GM18907 (cell line): ENCODE data around the gene PPP1R27.

Experiments used
- ATAC-seq: cut with Tn5 transposase; IDR thresholded peaks from one replicate; pipeline ENCODE4 v1.9.1; 2021; ENCODE audit warnings: mild to moderate bottlenecking, moderate library complexity; ENCODE audit not compliant: unreplicated experiment

Gene PPP1R27

GRCh38 chr17:81863123-81863675 is 28.3 kb upstream of the PPP1R27 start:
- no peak for ATAC-seq

- ATAC-seq: peak; percentile 85
These were observed 26.1 kb upstream of the PPP1R27 start for GRCh38 chr17:81860756-81861568.

DNA sequence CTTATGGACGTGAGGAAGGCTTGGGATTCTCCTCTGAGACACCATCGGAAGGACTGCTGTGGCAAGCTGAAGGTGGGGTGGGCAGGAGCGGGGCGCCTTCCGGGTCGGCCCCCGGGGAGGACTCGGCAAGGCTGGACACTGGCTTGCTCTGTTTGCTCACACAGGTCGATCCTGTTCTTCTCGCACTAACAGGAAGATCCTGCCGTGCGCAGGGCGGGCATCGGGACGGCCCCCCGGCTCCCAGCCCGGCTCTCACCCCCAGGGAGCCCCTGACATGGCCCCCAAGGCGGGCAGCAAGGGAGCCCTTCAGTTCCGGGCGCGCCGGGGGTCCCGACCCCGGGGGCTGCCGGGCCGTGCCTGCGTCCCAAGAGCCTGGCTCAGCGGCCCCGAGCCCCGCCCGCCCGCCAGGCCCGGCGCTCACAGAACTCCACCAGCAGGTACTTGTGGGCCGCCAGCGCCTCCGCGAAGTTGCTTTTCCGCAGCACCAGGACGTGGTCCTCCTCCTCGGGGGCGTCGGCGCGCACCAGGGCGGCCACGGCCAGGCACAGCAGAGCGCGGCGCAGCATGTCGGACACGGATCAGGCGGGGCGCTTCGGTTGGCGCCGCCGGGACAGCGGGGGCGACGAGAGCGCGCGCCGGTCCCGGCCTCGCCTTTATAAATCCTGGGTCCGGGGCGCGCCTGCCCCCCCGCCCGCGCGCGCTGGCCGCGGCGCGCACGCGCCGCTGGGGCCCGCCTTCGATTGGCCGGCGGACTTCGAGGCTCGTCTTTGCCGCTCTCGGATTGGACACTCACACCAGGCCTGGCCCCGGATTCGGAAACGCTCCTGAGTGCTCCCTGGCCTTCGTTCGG is 25.3 kb upstream of the PPP1R27 start, which contains the start of gene P4HB:
TSS of gene P4HB (minus strand) at position 630 of the 850 bp plus-strand sequence. CDS start at position 566, 64 bp downstream.
- peak; percentile 6 for ATAC-seq

GRCh38 chr17:81858967-81859905 is 24.4 kb upstream of the PPP1R27 start:
- ATAC-seq: no peak

- ATAC-seq: no peak
These were observed 23.5 kb upstream of the PPP1R27 start for GRCh38 chr17:81858170-81858966.

DNA sequence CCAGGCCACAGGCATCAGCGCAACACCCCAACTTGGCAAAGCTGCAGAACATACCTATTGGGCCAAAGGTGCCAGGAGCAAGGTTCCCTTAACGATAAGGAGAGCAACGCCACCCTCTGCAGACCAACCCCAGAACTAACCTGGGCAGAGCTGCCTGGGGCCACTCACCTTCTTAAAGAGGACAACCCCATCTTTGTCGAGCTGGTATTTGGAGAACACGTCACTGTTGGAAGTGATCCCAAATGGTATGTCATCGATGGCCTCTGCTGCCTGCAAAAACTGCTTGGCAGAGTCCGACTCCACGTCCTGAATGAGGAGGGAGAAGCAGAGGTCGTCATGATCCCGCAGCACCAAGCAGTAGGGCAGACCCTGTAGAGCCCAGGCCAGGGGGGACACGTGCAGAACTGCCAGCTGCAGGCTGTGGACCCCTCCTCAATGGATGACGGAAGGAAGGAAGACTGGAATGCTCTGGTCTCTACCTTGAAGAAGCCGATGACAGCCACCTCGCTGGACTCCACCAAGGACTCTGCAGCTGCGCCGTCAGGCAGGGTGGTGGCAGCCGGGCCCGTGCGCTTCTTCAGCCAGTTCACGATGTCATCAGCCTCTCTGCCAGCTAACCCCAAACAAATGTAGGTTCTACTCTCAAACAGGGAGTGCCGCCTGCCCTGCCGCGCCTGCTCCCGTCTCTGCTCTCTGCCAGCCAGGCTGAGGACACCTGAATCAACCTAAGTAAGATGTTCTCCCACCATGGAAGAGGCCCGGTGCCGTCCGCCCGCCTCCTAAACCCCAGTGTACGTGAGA is 20.3 kb upstream of the PPP1R27 start:
- ATAC-seq: no peak

- ATAC-seq: no peak
These were observed 17.4 kb upstream of the PPP1R27 start for GRCh38 chr17:81852237-81852636.

DNA sequence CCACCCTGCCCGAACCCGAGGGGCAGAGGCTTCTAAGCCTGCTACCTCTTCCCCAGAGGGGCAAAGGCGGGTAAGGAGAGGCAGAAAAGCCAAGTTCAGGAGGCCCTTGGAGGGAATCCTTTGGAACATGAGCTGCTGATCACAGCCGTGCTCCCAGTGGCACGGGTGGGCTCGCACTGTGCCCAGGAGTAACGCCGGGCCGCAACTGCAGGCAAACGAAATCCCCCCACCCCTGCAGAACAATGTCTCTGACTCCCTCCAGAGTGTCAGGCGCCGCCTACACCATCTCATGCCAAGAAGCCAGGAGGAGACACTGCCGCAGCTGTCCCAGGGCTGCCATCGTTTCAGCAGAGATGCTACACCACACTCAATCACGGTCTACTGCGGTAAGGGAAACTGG is 16.6 kb upstream of the PPP1R27 start:
- ATAC-seq: no peak

GRCh38 chr17:81849457-81849856 is 14.6 kb upstream of the PPP1R27 start:
- ATAC-seq: no peak

DNA sequence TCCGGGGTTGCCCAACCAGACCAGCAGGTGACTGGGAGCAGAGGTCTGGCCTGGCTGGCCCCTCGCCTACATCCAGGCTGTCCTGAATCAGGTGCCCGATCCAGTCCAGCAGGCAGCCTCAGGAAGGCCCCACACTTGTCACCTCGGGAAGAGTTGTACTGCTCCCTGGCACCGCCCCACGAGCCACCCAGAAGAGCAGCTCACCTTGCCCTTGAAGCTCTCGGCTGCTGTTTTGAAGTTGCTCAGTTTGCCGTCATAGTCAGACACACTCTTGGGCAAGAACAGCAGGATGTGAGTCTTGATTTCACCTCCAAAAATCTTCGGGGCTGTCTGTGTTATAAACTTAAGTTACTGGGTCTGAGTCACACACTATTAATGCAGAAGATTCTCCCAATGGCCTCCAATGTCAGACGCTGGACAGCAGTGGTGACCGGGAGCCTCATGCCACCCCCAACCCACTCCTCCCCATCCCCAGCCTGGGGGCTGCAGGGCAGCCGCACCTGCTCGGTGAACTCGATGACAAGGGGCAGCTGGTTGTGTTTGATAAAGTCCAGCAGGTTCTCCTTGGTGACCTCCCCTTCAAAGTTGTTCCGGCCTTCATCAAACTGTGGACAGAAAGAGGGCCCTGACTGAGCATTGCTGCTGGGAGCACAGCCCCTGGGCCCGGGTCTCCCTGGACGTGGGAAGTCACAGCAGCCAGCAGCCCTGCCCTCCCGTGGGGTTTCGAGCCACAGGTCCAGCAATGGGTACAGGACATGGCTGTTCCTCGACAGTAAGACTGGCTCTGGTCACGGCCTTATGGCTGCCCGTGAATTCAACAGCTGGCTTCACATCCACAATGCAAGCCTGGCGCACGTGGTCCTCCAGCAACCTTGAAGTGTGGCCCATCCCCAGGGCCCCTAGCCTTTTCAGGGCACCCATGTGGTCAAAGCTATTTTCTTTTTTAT is 12.2 kb upstream of the PPP1R27 start:
- ATAC-seq: no peak

DNA sequence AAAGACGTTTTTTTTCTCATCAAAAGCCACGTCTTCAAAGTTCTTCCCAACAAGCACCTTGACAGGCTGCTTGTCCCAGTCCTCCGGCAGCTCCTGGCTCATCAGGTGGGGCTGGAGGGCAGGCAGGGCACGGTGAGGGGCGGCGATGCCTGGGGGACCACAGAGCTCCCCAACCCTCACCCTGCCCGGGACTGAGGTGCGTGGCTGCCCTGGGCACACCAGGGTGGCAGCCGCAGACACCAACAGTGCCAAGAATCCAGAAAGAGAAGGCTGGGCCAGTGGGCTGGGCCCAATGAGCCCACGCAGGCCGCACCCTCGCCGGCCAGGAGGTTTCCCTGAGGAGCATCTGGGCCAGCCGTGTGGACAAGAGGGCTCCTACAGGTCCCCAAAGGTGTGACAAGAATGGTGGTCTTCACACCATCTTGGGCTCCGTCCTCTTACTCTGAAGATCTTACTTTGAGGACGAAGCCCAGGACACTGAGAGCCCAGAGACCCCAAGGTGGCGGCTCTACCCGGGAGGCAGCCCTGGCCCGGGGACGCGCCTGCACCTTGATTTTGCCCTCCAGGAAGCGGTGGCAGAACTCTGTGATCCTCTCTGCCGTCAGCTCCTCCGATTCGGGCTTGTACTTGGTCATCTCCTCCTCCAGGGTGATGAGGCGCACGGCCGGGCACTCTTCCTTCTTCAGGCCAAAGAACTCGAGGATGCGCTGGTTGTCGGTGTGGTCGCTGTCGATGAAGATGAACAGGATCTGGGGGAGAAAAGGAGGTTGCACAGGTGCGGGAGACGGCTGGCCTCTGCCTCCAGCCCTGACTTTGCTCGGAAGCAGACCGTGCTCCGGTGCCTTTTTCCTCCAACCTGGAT is 11.3 kb upstream of the PPP1R27 start:
- ATAC-seq: no peak

- no peak for ATAC-seq
These were observed 10.5 kb upstream of the PPP1R27 start for GRCh38 chr17:81845361-81845760.

- ATAC-seq: no peak
These were observed 10.0 kb upstream of the PPP1R27 start for GRCh38 chr17:81844887-81845286.

DNA sequence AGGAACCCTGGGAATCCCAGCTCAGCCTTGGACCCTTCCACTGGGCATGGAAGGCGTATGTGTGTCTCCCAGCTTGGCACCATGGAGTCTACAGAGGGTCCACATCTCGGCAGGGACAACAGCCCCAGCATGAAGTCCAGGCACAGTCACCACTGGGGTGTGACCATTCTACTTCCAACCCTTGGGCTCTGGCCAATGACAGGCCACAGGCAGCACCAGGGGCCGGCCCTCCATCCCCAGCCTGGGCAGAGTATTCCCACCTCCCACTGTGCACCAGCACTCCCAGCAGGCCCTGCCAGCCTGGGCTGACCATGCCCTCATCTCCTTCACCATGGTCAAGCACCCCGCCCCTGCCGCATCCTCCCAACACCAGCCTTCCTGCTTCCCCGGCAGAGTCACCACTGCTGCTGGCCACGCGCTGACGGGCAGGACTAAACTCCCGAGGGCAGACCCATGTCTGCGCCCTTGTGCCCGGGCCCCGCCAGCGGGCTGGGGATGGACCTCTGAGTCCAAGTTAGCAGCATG is 9.5 kb upstream of the PPP1R27 start:
- no peak for ATAC-seq

DNA sequence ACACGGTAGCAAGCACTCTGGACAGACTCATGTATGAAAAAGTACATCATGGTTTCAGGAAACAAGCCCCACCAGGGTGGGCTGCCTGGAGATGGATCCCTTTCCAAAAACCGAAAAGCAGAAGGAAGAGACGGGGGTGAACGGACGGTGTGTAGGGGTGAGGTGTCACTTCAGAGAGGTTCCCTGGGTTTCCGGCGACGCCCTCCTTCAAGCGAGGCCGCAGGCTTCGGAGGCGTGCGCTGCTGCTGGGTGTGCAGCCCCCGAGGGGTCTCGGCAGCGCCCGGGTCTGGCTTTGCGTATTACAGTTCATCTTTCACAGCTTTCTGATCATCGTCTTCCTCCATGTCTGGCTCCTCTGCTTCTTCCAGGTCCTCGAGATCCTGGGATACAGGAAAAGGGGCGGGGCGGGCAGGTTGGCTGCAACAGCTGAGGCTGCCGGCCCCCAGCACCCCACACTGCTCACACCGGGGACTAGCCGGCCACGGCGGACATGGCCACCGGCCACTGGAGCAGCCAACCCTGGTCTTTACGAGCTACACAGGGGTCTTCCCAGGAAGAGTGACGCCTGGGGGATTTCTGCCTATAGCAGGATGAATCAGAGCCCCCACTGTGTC is 9.0 kb upstream of the PPP1R27 start:
- ATAC-seq: no peak
